ENCODE data around the gene SERPINB11. TPM values are rescaled to one million over a fixed set of nuclear protein-coding genes. Genes with fewer than 3 reads are reported as not detected.

SERPINB11 gene
- total RNA-seq, 1 donor from 2014 or later = not detected

DNA sequence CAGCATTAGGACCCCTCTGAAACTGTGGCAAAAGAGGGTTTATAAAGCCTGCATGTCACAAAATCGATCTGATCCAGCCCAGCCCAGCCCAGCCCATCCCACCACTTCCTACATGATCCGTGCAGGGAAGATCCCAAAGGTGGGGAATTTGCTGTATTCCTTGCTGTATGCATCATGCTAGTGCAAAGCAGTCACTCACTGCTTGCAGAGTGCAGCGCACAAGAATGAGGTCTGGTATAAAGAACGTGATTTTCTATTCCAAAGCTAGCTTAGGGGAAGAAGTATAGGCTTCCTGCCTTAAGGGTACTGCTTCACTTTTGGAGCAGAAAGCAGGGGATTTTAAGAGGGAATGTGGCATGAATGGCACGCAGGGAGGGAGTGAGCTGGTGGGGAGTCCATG lies 18.9 kb upstream of the SERPINB11 start:
- H3K9me3 ChIP-seq (ENCODE audit: control insufficient read depth in 3 of 3, low read length in 3 of 3) = no peaks in the 10 kb centered on the region
- H3K4me3 ChIP-seq (ENCODE audit: low read length in 3 of 3) = no peak overlapping the region
- no peak overlapping the region for H3K9ac ChIP-seq (ENCODE audit: low read depth in 1 of 3, low read length in 3 of 3)
- H3K27ac ChIP-seq (ENCODE audit: low read depth, low read length) = no peak overlapping the region
- H3K36me3 ChIP-seq (ENCODE audit: control insufficient read depth in 3 of 3, insufficient read depth in 3 of 3, low read length in 3 of 3) = no peaks in the 10 kb centered on the region
- no peaks in the 10 kb centered on the region for H3K27me3 ChIP-seq (ENCODE audit: control insufficient read depth in 3 of 3, insufficient read depth in 3 of 3, low read length in 3 of 3)
- H3K4me1 ChIP-seq (ENCODE audit: control insufficient read depth in 3 of 3, insufficient read depth in 3 of 3, low read length in 3 of 3) = no peaks in the 10 kb centered on the region

DNA sequence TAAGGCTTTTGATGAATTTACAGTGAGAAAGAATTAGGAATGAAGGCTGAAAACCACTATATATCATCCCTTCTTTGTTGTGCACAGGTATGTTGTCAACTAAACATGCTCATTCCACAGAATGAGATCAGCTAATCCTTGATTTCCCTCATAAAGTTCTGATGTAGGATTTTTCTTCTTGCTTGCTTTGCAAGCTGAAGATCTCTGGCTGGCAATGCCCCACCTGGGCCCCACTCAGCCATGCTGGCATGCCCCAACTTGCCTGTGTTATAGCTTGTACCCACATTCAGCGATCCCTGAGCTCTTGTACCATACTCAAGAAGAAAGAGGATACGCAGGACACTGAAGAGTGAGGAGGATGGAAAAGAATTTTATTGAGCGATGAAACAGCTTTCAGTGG lies 18.0 kb upstream of the SERPINB11 start:
- H3K9me3 ChIP-seq (ENCODE audit: control insufficient read depth in 3 of 3, low read length in 3 of 3) = no peaks in the 10 kb centered on the region
- no peaks in the 10 kb centered on the region for H3K4me1 ChIP-seq (ENCODE audit: control insufficient read depth in 3 of 3, insufficient read depth in 3 of 3, low read length in 3 of 3)
- H3K9ac ChIP-seq (ENCODE audit: low read depth in 1 of 3, low read length in 3 of 3) = no peak overlapping the region
- H3K27ac ChIP-seq (ENCODE audit: low read depth, low read length) = no peak overlapping the region
- H3K36me3 ChIP-seq (ENCODE audit: control insufficient read depth in 3 of 3, insufficient read depth in 3 of 3, low read length in 3 of 3) = no peaks in the 10 kb centered on the region
- no peaks in the 10 kb centered on the region for H3K27me3 ChIP-seq (ENCODE audit: control insufficient read depth in 3 of 3, insufficient read depth in 3 of 3, low read length in 3 of 3)
- no peak overlapping the region for H3K4me3 ChIP-seq (ENCODE audit: low read length in 3 of 3)

DNA sequence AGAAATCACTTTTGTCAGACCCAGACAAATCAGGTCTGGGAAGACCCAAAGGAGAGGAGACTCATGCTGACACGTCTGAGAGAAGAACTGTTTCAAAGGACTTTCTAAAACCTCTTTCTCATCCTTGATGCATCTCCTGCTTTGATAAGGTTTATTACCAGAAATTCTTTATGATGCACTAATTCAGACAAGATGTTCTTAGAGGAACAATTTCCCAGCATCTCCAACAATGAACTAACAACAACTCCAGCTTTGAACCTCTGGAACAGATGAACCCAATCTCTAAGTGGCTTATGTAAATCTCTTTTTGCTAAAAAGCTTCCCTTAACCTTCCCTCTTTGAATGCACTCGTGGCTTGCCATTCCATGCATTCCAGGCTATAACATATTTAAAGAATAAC lies 15.9 kb upstream of the SERPINB11 start:
- Histone ChIP-seq H3K27me3 (ENCODE audit: control insufficient read depth in 3 of 3, insufficient read depth in 3 of 3, low read length in 3 of 3) (no peaks in the 10 kb centered on the region), H3K9ac (ENCODE audit: low read depth in 1 of 3, low read length in 3 of 3) (no peak overlapping the region), H3K9me3 (ENCODE audit: control insufficient read depth in 3 of 3, low read length in 3 of 3) (no peaks in the 10 kb centered on the region), H3K36me3 (ENCODE audit: control insufficient read depth in 3 of 3, insufficient read depth in 3 of 3, low read length in 3 of 3) (no peaks in the 10 kb centered on the region), H3K27ac (ENCODE audit: low read depth, low read length) (no peak overlapping the region), H3K4me3 (ENCODE audit: low read length in 3 of 3) (no peak overlapping the region), H3K4me1 (ENCODE audit: control insufficient read depth in 3 of 3, insufficient read depth in 3 of 3, low read length in 3 of 3) (no peaks in the 10 kb centered on the region)

DNA sequence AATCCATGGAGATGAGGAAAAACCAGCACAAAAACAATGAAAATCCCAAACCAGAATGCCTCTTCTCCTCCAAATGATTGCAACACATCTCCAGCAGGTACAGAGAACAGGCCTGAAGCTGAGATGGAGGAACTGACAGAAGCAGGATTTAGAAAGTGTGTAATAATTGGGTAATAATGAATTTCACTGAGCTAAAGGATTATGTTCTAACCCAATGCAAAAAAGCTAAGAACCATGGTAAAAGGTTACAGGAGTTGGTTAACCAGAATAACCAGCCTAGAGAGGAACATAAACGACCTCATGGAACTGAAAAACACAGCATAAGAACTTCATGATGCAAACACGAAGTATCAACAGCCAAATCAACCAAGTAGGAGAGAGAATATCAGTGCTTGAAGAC lies 13.7 kb upstream of the SERPINB11 start:
- Histone ChIP-seq H3K27ac (ENCODE audit: low read depth, low read length) (no peak overlapping the region), H3K27me3 (ENCODE audit: control insufficient read depth in 3 of 3, insufficient read depth in 3 of 3, low read length in 3 of 3) (no peaks in the 10 kb centered on the region), H3K9me3 (ENCODE audit: control insufficient read depth in 3 of 3, low read length in 3 of 3) (no peaks in the 10 kb centered on the region), H3K4me3 (ENCODE audit: low read length in 3 of 3) (no peak overlapping the region), H3K9ac (ENCODE audit: low read depth in 1 of 3, low read length in 3 of 3) (no peak overlapping the region), H3K4me1 (ENCODE audit: control insufficient read depth in 3 of 3, insufficient read depth in 3 of 3, low read length in 3 of 3) (no peaks in the 10 kb centered on the region), H3K36me3 (ENCODE audit: control insufficient read depth in 3 of 3, insufficient read depth in 3 of 3, low read length in 3 of 3) (no peaks in the 10 kb centered on the region)

DNA sequence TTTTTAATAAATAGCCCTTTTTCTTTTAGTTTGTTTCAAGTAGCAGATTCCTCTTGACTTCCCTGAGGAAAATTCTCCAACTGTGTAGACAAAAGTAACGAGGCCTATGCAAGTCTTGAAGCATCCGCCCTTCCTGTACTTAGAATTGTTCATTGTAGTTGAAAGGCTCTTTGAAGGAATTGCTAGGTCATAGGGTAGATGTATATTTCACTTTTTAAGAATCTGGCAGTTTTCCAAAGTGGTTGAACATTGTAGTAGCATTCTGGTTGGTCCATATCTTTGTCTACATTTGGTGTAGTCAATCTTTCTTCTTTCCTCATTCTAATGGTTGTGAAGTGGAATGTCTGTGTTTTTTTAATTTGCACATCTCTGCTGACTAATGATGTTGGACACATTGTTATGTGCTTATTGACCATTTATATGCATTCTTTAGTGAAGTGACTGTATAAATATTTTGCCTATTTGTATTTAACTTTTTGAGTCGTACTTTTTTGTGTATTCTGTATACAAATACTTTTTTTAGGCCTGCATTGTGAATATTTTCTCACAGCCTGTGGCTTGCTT lies 5.6 kb upstream of the SERPINB11 start:
- no peaks in the 10 kb centered on the region for H3K4me1 ChIP-seq (ENCODE audit: control insufficient read depth in 3 of 3, insufficient read depth in 3 of 3, low read length in 3 of 3)
- no peak overlapping the region for H3K4me3 ChIP-seq (ENCODE audit: low read length in 3 of 3)
- no peak overlapping the region for H3K9ac ChIP-seq (ENCODE audit: low read depth in 1 of 3, low read length in 3 of 3)
- H3K36me3 ChIP-seq (ENCODE audit: control insufficient read depth in 3 of 3, insufficient read depth in 3 of 3, low read length in 3 of 3) = no peaks in the 10 kb centered on the region
- H3K27ac ChIP-seq (ENCODE audit: low read depth, low read length) = no peak overlapping the region
- H3K27me3 ChIP-seq (ENCODE audit: control insufficient read depth in 3 of 3, insufficient read depth in 3 of 3, low read length in 3 of 3) = no peaks in the 10 kb centered on the region
- H3K9me3 ChIP-seq (ENCODE audit: control insufficient read depth in 3 of 3, low read length in 3 of 3) = no peaks in the 10 kb centered on the region

DNA sequence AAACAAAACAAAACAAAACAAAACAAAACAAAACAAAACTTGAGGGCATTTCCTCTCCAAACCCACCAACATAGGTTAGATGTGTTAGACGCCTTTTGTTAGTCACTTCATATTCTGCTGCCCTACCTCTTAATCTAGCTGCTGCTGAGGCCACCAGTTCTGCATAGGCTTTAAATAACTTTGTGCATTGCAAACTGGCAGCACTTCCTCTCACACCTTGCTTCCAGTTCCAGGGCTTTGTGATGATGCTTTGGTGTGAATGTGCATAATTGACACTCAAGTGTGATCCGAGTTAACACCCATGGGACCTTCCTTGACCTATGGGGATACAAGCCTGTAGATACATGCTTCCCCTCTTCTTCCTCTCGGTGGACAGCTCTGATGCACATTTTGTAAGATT lies 2.3 kb upstream of the SERPINB11 start:
- no peaks in the 10 kb centered on the region for H3K4me1 ChIP-seq (ENCODE audit: control insufficient read depth in 3 of 3, insufficient read depth in 3 of 3, low read length in 3 of 3)
- H3K9me3 ChIP-seq (ENCODE audit: control insufficient read depth in 3 of 3, low read length in 3 of 3) = no peaks in the 10 kb centered on the region
- H3K27me3 ChIP-seq (ENCODE audit: control insufficient read depth in 3 of 3, insufficient read depth in 3 of 3, low read length in 3 of 3) = no peaks in the 10 kb centered on the region
- H3K4me3 ChIP-seq (ENCODE audit: low read length in 3 of 3) = no peak overlapping the region
- no peak overlapping the region for H3K27ac ChIP-seq (ENCODE audit: low read depth, low read length)
- no peak overlapping the region for H3K9ac ChIP-seq (ENCODE audit: low read depth in 1 of 3, low read length in 3 of 3)
- no peaks in the 10 kb centered on the region for H3K36me3 ChIP-seq (ENCODE audit: control insufficient read depth in 3 of 3, insufficient read depth in 3 of 3, low read length in 3 of 3)

DNA sequence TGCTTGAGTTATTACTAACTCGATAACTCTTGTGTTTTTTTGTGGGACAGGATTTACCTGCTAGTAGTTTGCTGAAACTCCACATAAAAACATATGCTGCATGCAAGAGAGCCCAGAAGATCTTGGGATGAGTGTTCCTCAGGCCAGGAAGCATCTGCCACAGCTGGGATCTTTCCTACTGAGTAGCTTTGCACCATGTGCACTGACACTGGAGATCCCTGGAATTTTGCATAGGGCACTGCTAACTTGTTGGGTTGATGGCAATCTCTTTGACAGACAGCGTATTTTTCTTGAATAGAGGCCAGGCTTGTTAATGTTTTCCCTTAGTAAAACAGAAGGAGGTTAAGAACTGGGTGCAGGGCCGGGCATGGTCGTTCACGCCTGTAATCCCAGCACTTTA lies 808 bp upstream of the SERPINB11 start:
- Histone ChIP-seq H3K4me3 (ENCODE audit: low read length in 3 of 3) (no peak overlapping the region), H3K36me3 (ENCODE audit: control insufficient read depth in 3 of 3, insufficient read depth in 3 of 3, low read length in 3 of 3) (no peaks in the 10 kb centered on the region), H3K27me3 (ENCODE audit: control insufficient read depth in 3 of 3, insufficient read depth in 3 of 3, low read length in 3 of 3) (no peaks in the 10 kb centered on the region), H3K9me3 (ENCODE audit: control insufficient read depth in 3 of 3, low read length in 3 of 3) (no peaks in the 10 kb centered on the region), H3K27ac (ENCODE audit: low read depth, low read length) (no peak overlapping the region), H3K9ac (ENCODE audit: low read depth in 1 of 3, low read length in 3 of 3) (no peak overlapping the region), H3K4me1 (ENCODE audit: control insufficient read depth in 3 of 3, insufficient read depth in 3 of 3, low read length in 3 of 3) (no peaks in the 10 kb centered on the region)

DNA sequence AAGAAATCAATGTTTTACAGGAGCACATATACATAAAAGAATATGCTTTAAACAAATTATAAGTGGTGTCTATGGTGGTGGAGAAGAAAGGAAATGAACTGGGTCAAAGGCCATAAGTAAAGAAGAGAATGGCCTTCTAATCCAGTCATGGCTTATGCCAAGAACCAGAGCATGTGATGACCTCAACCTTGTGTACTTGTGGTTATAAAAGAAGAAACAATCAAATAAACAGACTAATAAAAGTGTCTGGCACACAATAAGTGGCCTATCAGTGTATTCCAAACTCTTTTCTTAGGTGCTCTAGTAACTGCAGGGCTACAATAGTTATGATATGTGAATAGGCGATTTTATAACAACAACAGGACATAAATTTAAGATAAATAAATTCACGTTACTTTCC lies 2.6 kb downstream of the SERPINB11 start:
- Histone ChIP-seq H3K9ac (ENCODE audit: low read depth in 1 of 3, low read length in 3 of 3) (no peak overlapping the region), H3K27ac (ENCODE audit: low read depth, low read length) (no peak overlapping the region), H3K27me3 (ENCODE audit: control insufficient read depth in 3 of 3, insufficient read depth in 3 of 3, low read length in 3 of 3) (no peaks in the 10 kb centered on the region), H3K4me1 (ENCODE audit: control insufficient read depth in 3 of 3, insufficient read depth in 3 of 3, low read length in 3 of 3) (no peaks in the 10 kb centered on the region), H3K9me3 (ENCODE audit: control insufficient read depth in 3 of 3, low read length in 3 of 3) (no peaks in the 10 kb centered on the region), H3K36me3 (ENCODE audit: control insufficient read depth in 3 of 3, insufficient read depth in 3 of 3, low read length in 3 of 3) (no peaks in the 10 kb centered on the region), H3K4me3 (ENCODE audit: low read length in 3 of 3) (no peak overlapping the region)

DNA sequence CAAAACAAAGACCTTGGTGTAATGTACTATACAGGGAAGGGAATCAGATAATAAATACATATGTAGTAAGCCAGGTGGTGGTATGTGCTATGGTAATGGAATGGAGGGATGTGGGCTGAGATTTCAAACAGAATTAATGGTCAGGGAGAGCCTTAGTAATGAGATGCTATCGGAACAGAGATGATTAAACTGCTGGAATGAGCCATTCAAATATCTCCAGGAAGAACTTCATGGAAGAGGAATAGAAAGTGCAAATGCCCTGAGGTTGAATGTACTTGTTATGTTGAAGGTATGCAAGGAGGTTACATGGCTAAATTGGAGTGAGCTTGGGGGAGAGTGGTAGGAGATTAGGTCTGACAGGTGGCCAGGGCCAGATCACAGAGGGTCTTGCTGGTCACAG lies 5.1 kb downstream of the SERPINB11 start:
- H3K36me3 ChIP-seq (ENCODE audit: control insufficient read depth in 3 of 3, insufficient read depth in 3 of 3, low read length in 3 of 3) = no peaks in the 10 kb centered on the region
- no peak overlapping the region for H3K9ac ChIP-seq (ENCODE audit: low read depth in 1 of 3, low read length in 3 of 3)
- H3K4me1 ChIP-seq (ENCODE audit: control insufficient read depth in 3 of 3, insufficient read depth in 3 of 3, low read length in 3 of 3) = no peaks in the 10 kb centered on the region
- H3K27ac ChIP-seq (ENCODE audit: low read depth, low read length) = no peak overlapping the region
- H3K9me3 ChIP-seq (ENCODE audit: control insufficient read depth in 3 of 3, low read length in 3 of 3) = no peaks in the 10 kb centered on the region
- H3K4me3 ChIP-seq (ENCODE audit: low read length in 3 of 3) = no peak overlapping the region
- H3K27me3 ChIP-seq (ENCODE audit: control insufficient read depth in 3 of 3, insufficient read depth in 3 of 3, low read length in 3 of 3) = no peaks in the 10 kb centered on the region

DNA sequence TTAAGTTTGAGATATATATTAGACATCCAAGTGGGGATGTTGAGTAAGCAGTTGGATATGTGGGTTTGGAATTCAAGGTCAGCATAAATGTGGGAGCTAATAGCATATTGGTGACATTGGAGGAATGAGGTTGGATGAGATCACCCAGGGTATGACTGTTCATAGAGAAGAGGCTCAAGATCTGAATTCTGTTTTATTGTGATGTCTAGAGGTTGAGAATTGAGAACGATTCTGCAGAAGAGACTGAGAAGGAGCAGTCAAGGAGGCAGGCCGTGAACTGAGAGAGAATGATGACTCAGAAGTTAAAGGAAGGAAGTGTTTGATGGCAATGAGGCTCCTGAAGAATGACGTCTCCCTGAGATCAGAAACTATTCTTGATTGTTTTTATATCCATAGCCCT lies 5.9 kb downstream of the SERPINB11 start:
- no peaks in the 10 kb centered on the region for H3K36me3 ChIP-seq (ENCODE audit: control insufficient read depth in 3 of 3, insufficient read depth in 3 of 3, low read length in 3 of 3)
- no peak overlapping the region for H3K9ac ChIP-seq (ENCODE audit: low read depth in 1 of 3, low read length in 3 of 3)
- H3K4me1 ChIP-seq (ENCODE audit: control insufficient read depth in 3 of 3, insufficient read depth in 3 of 3, low read length in 3 of 3) = no peaks in the 10 kb centered on the region
- peaks cover 0 to 5% (median 0%) of the 10 kb centered on the region in 3 donors for H3K9me3 ChIP-seq (ENCODE audit: control insufficient read depth in 3 of 3, low read length in 3 of 3)
- no peaks in the 10 kb centered on the region for H3K27me3 ChIP-seq (ENCODE audit: control insufficient read depth in 3 of 3, insufficient read depth in 3 of 3, low read length in 3 of 3)
- no peak overlapping the region for H3K27ac ChIP-seq (ENCODE audit: low read depth, low read length)
- no peak overlapping the region for H3K4me3 ChIP-seq (ENCODE audit: low read length in 3 of 3)
